GM21825 (cell line): ENCODE results near the gene SHANK3.

Experiments
- ATAC-seq: cut with Tn5 transposase; IDR thresholded peaks from one replicate; pipeline ENCODE4 v1.9.1; 2021; ENCODE audit warnings: mild to moderate bottlenecking, moderate library complexity; ENCODE audit not compliant: unreplicated experiment

SHANK3 gene

DNA sequence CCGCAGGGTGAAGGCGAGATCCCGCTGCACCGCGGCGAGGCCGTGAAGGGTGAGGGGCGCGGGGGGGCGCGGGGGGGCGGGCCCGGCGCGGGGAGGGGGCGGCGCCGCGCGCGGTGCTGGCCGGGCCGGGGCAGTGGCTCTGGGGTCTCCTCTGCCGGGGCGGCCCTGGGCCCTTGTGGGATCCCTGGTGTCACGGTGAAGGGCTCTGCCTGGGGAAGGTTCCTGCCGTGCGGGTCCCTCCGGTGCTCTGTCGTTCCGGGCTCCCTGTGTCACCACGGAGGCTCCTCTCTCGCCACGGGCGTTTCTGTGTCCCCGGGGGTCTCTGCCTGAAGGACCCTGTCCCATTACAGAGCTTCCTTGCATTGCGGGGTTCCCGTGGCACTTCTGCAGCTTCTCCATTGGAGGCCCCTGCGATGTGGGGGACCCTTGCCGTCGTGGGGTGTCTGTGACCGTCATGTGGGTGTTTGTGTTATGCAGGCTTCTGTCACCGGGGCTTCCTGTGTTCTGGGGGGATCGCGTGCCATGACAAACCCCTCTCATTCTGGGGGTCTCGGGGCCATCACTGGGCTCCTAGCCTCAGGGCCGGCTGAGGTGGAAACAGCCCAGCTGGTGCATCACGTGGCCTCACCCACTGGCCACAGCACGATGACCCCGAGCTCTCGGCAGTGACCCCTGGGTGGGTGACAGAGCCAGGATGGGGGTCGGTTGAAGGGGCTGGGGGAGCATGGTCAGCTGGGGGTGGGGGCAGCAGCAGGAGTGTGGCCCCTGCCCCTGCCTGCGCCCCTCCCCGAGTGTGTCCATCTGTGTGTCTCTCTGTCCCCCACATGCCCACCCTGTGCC, 25.3 kb downstream of the SHANK3 start:
- ATAC-seq = no peak

DNA sequence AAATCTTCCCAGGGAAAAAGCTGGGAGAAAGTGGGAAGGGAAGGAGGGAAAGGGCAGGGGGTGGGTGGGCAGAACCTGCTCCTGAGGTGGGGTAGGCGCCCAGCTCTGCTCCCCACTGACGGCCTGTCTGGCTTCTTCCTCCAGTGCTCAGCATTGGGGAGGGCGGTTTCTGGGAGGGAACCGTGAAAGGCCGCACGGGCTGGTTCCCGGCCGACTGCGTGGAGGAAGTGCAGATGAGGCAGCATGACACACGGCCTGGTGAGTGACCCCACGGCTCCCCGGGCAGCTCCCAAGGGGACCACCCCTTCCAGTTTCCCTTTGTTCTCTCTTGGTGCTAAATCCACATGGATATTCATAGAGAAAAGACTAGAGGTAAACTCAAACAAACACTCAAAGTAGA, 25.9 kb downstream of the SHANK3 start:
- no peak for ATAC-seq

DNA sequence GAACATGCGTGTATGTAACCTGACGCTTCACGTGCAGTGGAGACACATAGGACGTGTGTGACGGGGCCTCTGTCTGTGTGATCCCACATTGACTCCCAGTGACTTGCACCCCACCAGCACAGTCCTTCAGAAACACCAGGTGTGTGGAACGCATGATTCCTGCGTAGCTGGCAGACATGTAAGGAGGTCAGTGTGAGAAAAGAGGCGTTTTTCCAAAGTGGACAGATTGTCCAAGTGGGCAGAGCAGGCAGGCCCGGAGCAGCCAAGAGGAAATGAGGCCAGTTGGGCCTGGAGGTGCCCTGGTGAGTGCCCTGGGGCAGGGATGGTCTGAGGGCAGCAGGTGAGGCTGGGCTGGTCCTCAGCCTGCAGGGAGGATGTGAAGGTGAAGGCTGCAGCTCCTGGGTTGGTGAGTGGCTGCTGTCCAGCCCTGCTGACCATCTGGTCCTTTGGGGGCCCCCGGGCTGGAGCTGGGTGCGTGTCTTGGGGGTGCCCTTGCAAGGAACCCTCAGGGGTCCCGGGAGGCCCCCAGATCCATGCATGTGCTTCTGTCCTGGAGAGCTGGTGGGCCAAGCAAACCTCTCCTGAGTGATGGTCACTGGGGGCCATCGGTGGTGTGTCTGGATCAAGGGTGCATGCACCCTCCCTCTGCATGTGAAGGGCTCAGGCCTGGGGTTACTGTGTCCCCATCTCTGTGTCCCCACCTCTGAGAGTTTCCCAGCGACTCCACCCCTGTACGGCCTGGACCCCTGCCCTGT, 26.6 kb downstream of the SHANK3 start:
- ATAC-seq = no peak

DNA sequence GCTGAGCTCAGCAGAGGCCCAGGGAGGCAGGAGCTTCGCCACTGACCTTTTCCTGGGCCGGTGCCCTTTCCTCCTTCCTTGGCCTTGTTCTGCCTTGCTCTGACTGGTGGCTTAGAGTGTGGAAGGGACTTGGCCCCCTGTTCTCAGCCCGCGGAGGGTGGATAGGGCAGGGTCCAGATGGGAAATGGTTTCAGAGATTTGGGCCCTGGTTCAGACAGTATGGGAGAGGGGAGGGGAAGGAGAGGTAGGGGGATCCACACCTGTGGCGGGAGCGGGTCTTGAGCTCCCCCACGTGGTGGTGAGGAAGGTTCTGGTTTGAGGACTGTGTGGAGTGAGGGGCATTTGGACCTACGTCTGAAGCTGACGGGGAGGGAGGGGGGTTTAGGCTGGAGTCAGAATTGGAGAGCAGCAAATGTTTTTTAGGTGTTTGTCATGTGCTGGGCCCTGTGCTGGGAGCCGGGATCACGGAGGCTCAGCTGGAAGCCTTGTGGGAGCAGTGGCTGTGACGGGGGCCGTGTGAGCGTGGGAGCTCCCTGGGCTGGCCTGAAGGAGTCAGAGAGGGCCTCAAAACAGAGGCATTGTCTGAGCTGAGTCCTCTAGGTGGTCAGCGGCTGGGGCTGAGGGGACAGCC, 27.2 kb downstream of the SHANK3 start:
- no peak for ATAC-seq

DNA sequence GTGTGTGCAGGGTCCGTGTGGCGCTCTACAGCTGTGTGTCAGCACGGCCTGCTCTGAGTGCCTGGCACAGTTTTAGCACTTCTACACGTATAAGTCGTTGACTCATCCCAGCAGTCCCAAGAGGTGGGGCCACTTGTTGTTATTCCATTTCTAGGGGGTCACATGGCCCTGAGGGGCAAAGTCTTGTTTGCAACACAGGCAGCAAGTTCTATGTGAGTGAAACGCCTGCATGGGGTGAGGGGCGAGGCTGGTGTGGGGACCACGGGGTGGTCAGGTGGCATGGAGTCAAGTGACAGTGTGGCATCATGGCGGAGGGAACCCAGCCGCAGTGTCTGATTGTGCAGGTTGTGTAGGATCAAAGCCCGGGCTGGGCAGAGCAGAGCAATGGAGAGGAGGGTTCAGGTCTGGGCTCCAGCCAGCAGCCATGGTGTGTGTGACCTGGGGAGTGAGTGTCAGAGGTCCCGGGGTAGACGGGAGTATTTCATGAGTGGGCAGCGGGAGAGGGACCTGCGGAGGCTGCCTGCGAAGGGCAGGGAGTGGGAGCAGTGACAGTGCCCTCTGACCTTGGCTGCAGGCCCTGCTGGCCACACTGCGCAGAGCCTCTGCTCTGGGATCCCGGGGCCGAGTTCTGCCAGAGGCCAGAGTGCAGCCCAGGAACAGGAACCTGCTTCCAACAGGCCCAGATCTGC, 27.9 kb downstream of the SHANK3 start:
- ATAC-seq = no peak

DNA sequence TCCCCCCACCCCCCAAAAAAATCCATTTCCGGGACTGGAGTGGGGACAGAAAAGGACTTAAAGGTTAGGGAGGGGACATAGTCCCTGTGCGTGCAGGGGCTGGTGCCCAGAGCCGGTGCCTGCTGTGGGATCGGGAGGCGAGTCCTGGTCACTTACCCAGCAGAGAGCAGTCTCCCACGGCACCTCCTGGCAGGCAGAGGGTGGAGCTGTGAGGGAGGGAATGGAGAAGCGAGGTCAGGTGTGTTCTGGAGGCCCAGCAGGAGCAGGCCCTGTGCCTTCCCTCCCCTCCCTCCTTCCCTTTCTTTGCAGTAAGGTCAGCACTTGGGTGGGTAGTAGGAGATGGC, 28.4 kb downstream of the SHANK3 start:
- no peak for ATAC-seq

DNA sequence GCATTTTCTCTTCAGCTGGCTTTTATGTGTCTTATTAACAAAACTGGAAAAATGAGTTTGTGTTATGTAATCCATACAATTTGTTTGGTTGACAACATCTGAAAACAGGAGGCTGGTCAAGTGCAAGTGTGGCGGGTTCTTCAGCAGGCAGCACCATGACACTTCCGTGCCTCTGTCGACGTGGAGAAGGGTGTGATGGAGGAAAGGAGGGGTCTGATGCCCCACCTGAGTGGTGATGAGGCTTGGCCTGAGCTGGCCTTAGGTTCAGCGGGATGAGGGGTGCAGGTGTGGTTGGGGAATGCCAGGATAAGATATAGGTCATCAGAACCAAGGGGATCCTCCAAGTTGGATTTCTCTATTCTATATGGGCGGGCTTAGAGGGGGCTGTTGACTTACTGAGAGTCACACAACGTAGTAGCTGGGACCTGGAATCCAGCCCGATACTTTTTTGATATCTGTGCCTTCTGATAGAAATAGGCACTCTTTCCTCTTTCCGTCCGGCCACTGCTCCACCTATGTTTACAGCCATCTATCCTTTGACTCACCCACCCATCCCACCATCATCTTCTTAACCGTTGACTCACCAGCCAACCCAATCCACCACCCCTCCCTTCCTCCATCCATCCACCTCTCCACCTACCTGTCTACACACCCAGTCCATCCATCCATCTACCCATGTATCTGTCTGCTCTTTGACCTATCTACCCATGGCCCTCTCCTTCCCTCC, 29.0 kb downstream of the SHANK3 start:
- no peak for ATAC-seq

DNA sequence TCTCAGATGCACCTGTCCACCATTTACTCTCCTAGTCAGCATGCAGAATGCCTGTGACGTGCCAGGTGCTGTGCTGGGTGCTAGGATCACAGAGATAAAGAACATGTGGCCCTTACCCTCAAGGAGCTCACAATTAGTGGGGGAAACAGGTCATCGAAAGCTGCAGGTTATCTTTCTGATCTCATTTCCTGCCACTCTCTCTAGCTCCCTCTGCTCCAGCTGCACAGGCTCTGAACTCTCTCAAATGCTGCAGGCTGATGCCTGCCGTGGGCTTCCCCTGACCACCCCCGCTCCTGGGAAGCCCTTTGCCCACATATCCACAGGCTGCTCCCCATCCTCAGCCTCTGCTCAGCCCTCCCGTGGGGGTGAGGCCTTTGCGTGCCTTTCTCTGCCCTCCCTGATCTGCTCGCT, 29.6 kb downstream of the SHANK3 start:
- no peak for ATAC-seq

DNA sequence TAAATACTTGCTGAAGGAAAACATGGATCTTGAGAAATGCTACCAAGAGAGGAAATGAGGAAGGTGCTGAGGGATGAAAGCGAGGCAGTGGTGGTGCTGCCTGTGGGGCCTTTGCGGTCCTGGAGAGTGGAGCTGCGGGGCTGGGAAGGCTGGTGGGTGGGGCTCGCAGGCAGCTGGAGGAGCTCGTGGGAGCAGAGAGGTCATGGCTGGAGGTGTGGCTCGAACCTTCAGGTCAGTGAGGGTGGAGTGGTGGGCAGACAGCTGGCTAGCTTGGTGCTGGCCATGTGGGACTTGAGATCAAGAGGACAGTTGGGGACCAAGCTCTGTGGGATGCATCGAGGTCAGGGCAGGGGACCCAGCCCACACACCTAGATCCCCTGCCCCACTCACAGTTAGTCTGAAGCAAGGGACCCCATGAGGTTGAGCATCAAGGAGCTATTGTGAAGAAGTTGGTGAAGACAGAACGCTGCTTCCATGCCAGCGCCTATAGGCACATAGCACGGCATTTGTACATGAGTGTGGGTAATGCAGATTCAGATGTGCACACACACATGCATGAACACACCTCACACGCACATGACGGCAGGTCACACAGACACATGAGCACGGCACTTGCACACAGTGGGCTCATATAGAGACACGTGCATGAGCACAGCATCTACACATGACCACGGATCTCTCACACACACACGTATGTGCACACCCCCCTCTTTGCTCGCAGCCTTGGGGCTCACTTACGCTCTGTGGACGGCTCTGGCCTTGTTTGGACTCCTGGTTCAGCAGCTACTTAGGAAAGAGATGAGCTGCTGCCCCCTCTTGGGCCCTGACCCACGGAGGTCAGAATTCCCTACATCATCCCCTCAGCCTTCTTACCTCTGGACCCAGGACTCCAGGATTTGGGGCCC, 30.4 kb downstream of the SHANK3 start:
- no peak for ATAC-seq

DNA sequence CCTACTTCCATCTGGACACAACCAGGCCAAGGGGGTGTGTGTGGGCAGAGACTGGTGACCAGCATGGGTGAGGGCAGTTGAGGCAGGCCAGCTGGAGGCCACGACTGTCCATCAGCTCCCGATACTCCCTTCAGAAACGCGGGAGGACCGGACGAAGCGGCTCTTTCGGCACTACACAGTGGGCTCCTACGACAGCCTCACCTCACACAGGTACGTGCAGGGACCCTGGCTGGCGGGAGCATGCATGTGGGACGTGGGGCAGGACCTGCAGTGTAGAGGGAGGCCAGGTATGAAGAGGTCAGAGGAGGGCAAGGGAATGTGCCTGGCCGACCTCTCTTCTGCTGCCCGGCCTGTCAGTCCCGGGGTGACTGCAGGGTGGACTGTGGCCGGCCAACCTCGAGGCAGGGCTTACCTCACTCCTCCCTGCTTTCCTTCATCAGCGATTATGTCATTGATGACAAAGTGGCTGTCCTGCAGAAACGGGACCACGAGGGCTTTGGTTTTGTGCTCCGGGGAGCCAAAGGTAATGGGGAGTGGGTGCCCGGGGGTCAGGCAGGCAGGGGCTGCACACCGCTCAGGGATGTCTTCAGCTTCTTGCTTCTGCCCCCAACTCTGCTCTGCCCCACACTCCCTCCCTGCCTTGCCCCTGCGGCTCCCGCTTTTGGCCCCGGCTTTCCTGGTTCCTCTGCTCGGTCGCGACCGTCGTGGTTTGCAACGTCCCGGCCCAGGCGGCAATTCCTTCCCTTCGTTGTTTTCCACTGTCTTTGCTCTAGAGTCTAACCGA, 31.3 kb downstream of the SHANK3 start:
- no peak for ATAC-seq

DNA sequence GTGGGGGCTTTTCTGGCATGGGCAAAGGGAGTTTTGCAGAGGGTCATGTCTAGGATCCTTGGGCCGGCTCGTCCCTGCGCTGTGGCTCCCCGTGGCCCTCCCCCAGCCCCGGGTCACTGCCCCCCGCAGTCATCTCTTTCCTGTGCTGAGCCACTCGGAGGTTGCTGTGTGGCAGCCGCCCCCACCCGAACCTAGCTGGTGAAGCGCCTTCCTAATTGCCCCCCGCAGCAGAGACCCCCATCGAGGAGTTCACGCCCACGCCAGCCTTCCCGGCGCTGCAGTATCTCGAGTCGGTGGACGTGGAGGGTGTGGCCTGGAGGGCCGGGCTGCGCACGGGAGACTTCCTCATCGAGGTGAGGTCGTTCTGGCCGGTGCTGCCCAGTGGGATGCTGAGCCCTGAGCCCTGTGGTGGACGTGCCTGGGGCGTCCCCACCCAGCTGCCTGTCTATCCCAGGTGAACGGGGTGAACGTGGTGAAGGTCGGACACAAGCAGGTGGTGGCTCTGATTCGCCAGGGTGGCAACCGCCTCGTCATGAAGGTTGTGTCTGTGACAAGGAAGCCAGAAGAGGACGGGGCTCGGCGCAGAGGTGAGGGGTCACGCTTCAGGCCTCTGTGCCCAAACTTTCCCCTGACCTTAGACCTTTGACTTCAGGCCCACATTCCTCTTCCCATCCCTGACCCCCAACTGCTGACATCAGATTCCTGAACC, 32.0 kb downstream of the SHANK3 start:
- ATAC-seq = no peak

DNA sequence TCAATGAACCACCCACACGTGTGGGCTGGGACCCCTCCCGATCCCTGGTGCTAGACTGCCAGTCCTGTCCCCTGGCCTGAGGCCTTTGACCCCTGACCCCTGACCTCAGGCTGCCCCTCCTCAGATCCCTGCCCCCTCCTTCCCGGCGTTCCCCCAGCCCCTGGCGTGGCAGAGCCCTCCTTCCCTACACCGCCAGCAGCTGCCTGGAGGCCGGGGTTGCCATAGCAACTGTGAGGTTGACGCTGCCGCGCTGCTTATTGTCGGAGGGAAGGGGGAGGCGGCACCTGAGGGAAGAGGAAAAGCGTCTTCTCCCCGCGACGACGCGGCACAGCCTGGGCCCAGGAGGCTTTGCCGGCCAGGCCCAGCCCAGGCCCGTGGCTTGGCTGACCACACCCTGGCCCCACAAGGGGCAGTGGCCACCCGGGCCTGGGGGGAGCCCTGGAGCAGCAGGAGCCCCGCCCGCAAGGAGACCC, 32.6 kb downstream of the SHANK3 start:
- no peak for ATAC-seq

DNA sequence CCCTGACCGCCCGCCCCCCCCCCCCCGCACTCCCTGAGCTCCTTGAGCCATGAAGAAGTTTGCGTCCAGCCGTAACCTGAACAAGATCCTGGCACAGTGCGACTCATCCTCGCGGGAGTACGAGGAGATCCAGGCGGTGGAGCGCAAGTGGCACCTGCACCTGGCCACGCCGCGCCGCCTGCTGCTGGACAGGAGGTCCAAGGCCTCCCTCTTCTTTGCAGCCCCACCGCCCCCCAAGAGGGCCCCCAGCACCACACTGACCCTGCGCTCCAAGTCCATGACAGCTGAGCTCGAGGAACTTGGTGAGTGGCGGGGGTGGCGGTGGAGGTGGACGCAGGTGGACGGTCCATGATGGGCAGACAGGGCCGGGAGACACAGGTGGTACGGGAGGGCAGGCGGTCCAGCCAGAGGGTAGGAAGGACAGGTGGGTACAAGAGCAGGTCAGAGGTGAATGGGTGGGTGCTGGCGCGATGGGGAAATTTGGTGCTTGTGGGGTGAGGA, 33.3 kb downstream of the SHANK3 start:
- no peak for ATAC-seq

DNA sequence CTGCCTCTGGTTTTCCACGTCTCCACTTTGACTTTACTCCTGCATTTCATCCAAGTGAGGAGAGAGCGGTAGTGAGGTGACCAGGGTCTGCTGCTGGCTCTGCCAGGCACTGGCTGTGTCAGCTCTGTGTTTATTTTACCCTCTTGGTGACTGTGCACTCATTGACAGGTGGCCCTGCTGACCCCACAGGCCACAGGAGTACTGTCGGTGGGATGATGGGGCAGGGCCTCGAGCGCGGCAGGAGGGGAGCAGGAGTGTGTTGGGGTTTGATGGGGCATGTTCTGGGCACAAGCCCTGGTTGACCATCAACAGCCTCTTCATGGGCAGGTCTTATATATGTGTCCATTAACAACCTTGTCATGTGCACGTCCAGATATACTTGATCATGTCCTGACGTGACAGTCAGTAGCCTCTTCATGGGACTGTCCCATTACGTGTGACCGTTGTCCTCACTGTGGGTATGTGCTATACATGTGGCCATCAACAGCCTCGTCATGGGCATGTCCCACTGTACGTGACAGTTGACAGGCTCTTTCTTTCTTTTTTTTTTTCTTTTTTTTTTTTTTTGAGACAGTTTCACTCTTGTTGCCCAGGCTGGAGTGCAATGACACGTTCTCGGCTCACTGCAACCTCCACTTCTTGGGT, 34.0 kb downstream of the SHANK3 start:
- no peak for ATAC-seq

DNA sequence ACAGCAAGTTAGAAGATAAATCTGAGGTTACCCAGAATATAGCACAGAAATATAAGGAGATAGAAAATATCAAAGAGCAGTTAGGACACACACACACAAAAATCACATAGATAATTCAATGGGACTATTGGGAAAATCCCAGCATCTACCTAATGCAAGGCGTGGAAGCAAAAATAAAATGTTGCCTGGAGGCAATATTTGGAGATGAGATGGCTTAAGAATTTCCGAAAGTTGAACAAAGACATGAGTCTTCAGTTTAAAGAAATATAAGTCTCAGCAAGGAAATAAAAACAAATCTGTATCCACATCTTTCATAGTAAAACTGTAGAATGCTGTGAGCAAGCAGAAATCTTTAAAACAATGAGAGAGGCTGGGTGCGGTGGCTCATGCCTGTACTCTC, 35.9 kb downstream of the SHANK3 start:
- no peak for ATAC-seq

DNA sequence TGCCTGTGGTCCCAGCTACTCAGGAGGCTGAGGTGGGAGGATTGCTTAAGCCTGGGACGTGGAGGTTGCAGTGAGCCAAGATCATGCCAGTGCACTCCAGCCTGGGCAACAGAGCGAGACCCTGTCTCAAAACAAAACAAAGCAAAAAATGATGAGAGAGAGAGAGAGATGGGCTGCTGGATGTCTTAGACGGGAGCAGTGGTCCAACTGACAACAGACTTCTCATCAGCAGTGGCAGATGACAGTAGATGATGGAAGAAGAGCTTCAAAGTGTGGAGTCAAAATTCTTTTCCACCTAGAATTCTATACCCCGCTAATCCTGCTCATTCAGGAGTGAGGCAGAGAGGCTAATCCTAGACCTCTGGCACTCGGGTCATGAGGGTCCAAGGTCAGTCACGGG, 36.4 kb downstream of the SHANK3 start:
- ATAC-seq = no peak

DNA sequence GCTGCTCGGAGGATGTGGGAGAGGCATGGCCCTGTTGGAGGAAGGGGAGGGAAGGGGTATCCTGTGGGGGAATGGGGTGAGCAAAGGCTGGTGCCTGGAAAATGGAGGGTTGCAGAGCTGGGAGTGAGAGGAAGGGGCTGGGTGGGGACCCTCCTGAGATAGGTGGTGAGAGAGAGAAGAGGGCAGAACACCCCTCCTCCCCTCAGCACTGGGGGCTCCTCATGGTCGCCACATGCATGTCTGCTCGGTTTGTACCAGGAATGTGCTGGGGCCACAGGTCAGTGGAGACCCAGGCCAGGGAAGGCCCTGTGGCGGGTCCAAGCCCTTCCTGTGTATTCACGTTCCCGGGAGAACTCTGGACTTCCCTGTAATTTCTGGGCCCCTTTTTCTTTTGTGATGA, 37.6 kb downstream of the SHANK3 start:
- ATAC-seq = no peak

DNA sequence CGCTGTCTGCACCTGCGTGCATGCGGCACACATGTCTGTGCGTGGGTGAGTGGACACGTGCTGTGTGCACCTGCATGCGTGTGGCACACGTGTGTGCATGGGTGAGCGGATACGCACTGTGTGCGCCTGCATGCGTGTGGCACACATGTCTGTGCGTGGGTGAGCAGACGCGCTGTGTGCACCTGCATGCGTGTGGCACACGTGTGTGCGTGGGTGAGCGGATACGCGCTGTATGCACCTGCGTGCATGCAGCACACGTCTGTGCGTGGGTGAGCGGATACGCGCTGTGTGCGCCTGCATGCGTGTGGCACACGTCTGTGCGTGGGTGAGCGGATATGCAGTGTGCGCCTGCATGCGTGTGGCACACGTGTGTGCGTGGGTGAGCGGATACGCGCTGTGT, 38.3 kb downstream of the SHANK3 start:
- no peak for ATAC-seq
